Memory B cell (primary cell): Measurements from ENCODE around the gene TLR5.

ENCODE experiments used
- ATAC-seq: fragments of 150-1000 bp; cut with Tn5 transposase; 2 replicates; pipeline ENCODE4 v1.10.0; 2021; ENCODE audit warnings: low read depth, mild to moderate bottlenecking, moderate library complexity
- DNase-seq, 2 donors: peaks; one replicate each; pipeline ENCODE4 v3.0.0; 2022; ENCODE audit warnings: low spot score in 2 of 2
- H3K27ac Mint-ChIP-seq: one replicate; pipeline ENCODE4 v1.8.0; 2022; ENCODE audit warnings: mild to moderate bottlenecking, moderate library complexity, mixed read lengths
- H3K27me3 Mint-ChIP-seq: one replicate; pipeline ENCODE4 v1.8.0; 2022; ENCODE audit warnings: mixed read lengths
- H3K36me3 Mint-ChIP-seq: one replicate; pipeline ENCODE4 v1.8.0; 2022; ENCODE audit warnings: mild to moderate bottlenecking, mixed read lengths
- H3K4me1 Mint-ChIP-seq: one replicate; pipeline ENCODE4 v1.8.0; 2022; ENCODE audit warnings: mixed read lengths
- H3K4me3 Mint-ChIP-seq: one replicate; pipeline ENCODE4 v1.8.0; 2022; ENCODE audit warnings: mild to moderate bottlenecking, moderate library complexity, mixed read lengths
- H3K9me3 Mint-ChIP-seq: one replicate; pipeline ENCODE4 v1.8.0; 2022; ENCODE audit warnings: mixed read lengths

TLR5 gene

GRCh38 chr1:223081181-223081994, 61.7 kb downstream of the TLR5 start:
- Mint-ChIP-seq H3K36me3 (no peaks in the 10 kb centered on the region), H3K4me1 (peaks cover 3% of the 10 kb centered on the region), H3K4me3 (peak overlapping the region; percentile 81)

GRCh38 chr1:223079498-223079897, 63.5 kb downstream of the TLR5 start:
- Mint-ChIP-seq H3K27me3 (peaks cover 5% of the 10 kb centered on the region), H3K9me3 (no peaks in the 10 kb centered on the region)

More at GRCh38 chr1:223081181-223081994, 61.7 kb downstream of the TLR5 start:
- H3K27ac Mint-ChIP-seq: peak overlapping the region; percentile 83
- ATAC-seq (peak; percentile 95), DNase-seq (peak; percentile 74)
- no peaks in the 10 kb centered on the region for H3K9me3 Mint-ChIP-seq
- peaks cover 5% of the 10 kb centered on the region for H3K27me3 Mint-ChIP-seq

GRCh38 chr1:223077247-223077833, 65.7 kb downstream of the TLR5 start:
- Mint-ChIP-seq H3K27ac (no peak overlapping the region), H3K9me3 (no peaks in the 10 kb centered on the region), H3K27me3 (peaks cover 8% of the 10 kb centered on the region), H3K36me3 (no peaks in the 10 kb centered on the region), H3K4me3 (no peak overlapping the region), H3K4me1 (peaks cover 3% of the 10 kb centered on the region)
- ATAC-seq: no peak
- no peak for DNase-seq

More at GRCh38 chr1:223079498-223079897, 63.5 kb downstream of the TLR5 start:
- Mint-ChIP-seq H3K4me1 (peaks cover 3% of the 10 kb centered on the region), H3K4me3 (no peak overlapping the region), H3K27ac (no peak overlapping the region), H3K36me3 (no peaks in the 10 kb centered on the region)
- ATAC-seq (no peak), DNase-seq (no peak)

DNA sequence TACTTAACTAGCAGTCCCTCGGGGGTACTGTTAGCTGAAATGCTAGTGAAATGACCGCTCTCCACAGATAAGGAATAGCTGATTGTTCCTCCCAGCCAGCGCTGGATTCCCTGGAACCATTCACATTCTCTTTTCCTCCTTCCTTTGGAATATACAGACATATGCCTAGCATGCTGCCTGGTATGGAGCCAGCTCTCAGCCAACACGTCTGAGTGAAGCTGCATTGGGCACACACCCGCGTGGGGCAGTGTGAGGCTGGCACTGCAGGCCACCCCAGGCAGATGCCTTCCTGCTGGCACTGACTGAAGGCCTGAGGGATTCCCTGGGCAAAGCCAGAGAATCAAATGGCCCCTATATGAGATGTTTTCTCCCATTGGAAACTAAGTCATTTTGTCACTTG, 66.7 kb downstream of the TLR5 start:
- H3K27ac Mint-ChIP-seq: no peak overlapping the region
- DNase-seq (no peak), ATAC-seq (no peak)
- H3K4me1 Mint-ChIP-seq: peaks cover 3% of the 10 kb centered on the region
- no peaks in the 10 kb centered on the region for H3K9me3 Mint-ChIP-seq
- H3K27me3 Mint-ChIP-seq: peaks cover 10% of the 10 kb centered on the region
- H3K4me3 Mint-ChIP-seq: no peak overlapping the region
- no peaks in the 10 kb centered on the region for H3K36me3 Mint-ChIP-seq

GRCh38 chr1:223075834-223076233, 67.2 kb downstream of the TLR5 start:
- no peak overlapping the region for H3K4me3 Mint-ChIP-seq
- H3K36me3 Mint-ChIP-seq: no peaks in the 10 kb centered on the region
- DNase-seq (no peak), ATAC-seq (no peak)
- H3K9me3 Mint-ChIP-seq: no peaks in the 10 kb centered on the region
- H3K27ac Mint-ChIP-seq: no peak overlapping the region
- H3K27me3 Mint-ChIP-seq: peaks cover 10% of the 10 kb centered on the region
- H3K4me1 Mint-ChIP-seq: no peaks in the 10 kb centered on the region

DNA sequence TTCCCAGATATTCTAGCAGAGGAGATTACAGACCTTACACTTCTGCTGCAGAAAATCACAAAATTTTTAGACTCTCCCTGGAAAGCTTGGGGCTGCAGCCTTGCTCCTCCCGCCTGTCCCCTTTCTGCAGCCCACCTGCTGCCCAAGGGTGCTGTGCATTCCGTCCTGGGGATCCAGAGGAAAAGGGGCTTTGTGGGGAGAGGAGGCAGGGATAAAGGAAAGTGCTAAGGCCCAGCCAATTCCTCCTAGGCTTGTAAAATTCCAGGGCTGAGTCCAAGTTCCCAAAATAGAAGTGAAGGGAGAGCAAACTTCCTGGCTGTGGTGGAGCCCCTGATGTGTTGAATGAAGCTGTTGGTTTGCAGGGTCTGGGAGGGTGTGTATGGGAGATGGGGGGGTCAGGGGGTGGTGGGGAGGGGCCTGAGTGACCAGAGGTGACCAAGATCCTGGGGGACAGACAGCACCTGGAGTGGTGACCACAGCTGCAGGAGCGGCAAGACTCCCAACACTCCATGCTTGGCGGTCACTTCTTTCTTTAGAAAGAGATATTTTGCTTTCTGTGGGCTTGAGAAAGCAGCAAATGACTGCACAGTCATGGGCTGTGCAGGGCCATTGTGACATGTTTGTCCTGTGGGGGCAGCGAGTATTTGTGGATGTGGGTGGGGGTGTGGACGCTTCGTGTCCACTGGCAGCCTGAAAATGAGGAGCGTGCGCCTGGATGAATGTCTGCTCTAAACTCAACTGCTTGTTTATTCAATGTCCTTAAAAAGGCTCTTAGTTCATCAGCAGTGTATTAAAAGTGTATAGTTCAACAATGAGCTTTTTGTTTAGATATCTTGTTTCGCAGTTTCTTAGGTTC, 68.4 kb downstream of the TLR5 start:
- no peaks in the 10 kb centered on the region for H3K4me1 Mint-ChIP-seq
- no peaks in the 10 kb centered on the region for H3K36me3 Mint-ChIP-seq
- DNase-seq (no peak), ATAC-seq (no peak)
- no peak overlapping the region for H3K4me3 Mint-ChIP-seq
- no peak overlapping the region for H3K27ac Mint-ChIP-seq
- H3K27me3 Mint-ChIP-seq: peaks cover 10% of the 10 kb centered on the region
- no peaks in the 10 kb centered on the region for H3K9me3 Mint-ChIP-seq

- H3K9me3 Mint-ChIP-seq: no peaks in the 10 kb centered on the region
- ATAC-seq (no peak), DNase-seq (no peak)
- H3K4me3 Mint-ChIP-seq: no peak overlapping the region
- H3K4me1 Mint-ChIP-seq: no peaks in the 10 kb centered on the region
- H3K27me3 Mint-ChIP-seq: peaks cover 7% of the 10 kb centered on the region
- no peak overlapping the region for H3K27ac Mint-ChIP-seq
- H3K36me3 Mint-ChIP-seq: no peaks in the 10 kb centered on the region
Observed at GRCh38 chr1:223068900-223069665, 74.0 kb downstream of the TLR5 start.

DNA sequence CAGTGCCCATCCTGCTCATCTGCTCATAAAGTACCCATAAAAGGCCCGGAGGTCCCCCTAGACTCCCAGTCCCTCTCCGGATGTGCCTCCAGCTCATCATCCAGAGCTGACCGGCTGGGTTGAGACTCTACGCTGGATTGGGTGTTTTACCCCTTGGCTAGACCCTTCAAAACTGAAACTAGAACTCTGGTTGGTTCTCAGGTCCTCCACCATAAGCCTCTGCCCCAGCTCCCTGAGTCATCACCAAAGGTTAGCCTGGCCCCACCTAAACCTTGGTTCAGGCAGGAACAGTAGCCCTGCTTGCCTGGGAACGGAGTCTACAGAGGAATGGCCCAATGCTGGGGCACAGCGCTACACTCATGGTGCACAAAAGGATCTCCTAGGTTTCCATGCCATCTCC, 75.1 kb downstream of the TLR5 start:
- no peaks in the 10 kb centered on the region for H3K36me3 Mint-ChIP-seq

GRCh38 chr1:223066415-223066814, 76.6 kb downstream of the TLR5 start:
- Mint-ChIP-seq H3K4me1 (no peaks in the 10 kb centered on the region), H3K27me3 (no peaks in the 10 kb centered on the region), H3K27ac (no peak overlapping the region), H3K9me3 (no peaks in the 10 kb centered on the region), H3K36me3 (no peaks in the 10 kb centered on the region), H3K4me3 (no peak overlapping the region)
- ATAC-seq (no peak), DNase-seq (no peak)

More for the DNA sequence above, 75.1 kb downstream of the TLR5 start:
- Mint-ChIP-seq H3K4me3 (no peak overlapping the region), H3K9me3 (no peaks in the 10 kb centered on the region), H3K27ac (no peak overlapping the region), H3K4me1 (no peaks in the 10 kb centered on the region), H3K27me3 (peaks cover 3% of the 10 kb centered on the region)
- DNase-seq (no peak), ATAC-seq (no peak)

- ATAC-seq: no peak
- no peaks in the 10 kb centered on the region for H3K9me3 Mint-ChIP-seq
- peaks cover 2% of the 10 kb centered on the region for H3K4me1 Mint-ChIP-seq
- no peaks in the 10 kb centered on the region for H3K36me3 Mint-ChIP-seq
- no peak overlapping the region for H3K4me3 Mint-ChIP-seq
- no peak for DNase-seq
- peaks cover 1% of the 10 kb centered on the region for H3K27me3 Mint-ChIP-seq
- H3K27ac Mint-ChIP-seq: no peak overlapping the region
Observed at GRCh38 chr1:223062177-223062576, 80.9 kb downstream of the TLR5 start.

- ATAC-seq: no peak
- Mint-ChIP-seq H3K36me3 (no peaks in the 10 kb centered on the region), H3K4me1 (peaks cover 2% of the 10 kb centered on the region), H3K4me3 (no peak overlapping the region), H3K27me3 (peaks cover 1% of the 10 kb centered on the region), H3K27ac (no peak overlapping the region), H3K9me3 (no peaks in the 10 kb centered on the region)
- no peak for DNase-seq
Observed at GRCh38 chr1:223059526-223059925, 83.5 kb downstream of the TLR5 start.
